Fibroblast of mammary gland (primary cell): Measurements from ENCODE around the gene EMILIN3.

ENCODE experiments used
- DNase-seq: peaks from one replicate; pipeline ENCODE4 v3.0.0-alpha.2; 2010; ENCODE audit warnings: low read depth
- H3K4me3 ChIP-seq: 2 replicates; pipeline ENCODE4 v1.5.1; 2011; ENCODE audit warnings: low read depth, mild to moderate bottlenecking, low read length, moderate library complexity; ENCODE audit not compliant: control insufficient read depth
- TF ChIP-seq, protein P1 (sequence below): conservative IDR thresholded peaks from 2 replicates; pipeline ENCODE4 v1.5.1; 2011; ENCODE audit warnings: low read depth, low read length, inconsistent platforms; ENCODE audit not compliant: control insufficient read depth, insufficient read depth

The EMILIN3 gene

DNA sequence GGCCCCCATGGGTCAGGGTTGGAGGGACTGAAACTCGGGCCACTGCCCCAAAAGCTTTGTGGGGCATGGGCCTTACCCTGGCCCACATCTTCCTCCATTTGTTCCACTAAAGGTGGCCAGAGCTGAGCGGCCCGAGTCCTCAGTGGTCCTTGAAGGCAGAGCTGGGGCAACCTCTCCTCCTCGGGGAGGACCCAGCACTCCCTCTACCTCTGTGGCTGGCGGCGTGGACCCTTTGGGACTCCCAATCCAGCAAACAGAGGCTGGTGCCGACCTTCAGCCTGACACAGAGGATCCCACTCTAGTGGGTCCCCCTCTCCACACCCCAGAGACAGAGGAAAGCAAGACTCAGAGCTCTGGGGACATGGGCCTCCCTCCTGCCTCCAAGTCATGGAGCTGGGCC lies 16.7 kb downstream of the EMILIN3 start:
- DNase-seq: no peak
- no peak overlapping the region for H3K4me3 ChIP-seq
- TF ChIP-seq, protein P1, sequence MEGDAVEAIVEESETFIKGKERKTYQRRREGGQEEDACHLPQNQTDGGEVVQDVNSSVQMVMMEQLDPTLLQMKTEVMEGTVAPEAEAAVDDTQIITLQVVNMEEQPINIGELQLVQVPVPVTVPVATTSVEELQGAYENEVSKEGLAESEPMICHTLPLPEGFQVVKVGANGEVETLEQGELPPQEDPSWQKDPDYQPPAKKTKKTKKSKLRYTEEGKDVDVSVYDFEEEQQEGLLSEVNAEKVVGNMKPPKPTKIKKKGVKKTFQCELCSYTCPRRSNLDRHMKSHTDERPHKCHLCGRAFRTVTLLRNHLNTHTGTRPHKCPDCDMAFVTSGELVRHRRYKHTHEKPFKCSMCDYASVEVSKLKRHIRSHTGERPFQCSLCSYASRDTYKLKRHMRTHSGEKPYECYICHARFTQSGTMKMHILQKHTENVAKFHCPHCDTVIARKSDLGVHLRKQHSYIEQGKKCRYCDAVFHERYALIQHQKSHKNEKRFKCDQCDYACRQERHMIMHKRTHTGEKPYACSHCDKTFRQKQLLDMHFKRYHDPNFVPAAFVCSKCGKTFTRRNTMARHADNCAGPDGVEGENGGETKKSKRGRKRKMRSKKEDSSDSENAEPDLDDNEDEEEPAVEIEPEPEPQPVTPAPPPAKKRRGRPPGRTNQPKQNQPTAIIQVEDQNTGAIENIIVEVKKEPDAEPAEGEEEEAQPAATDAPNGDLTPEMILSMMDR: no peak

GRCh38 chr20:41349266-41349665 lies 17.4 kb downstream of the EMILIN3 start:
- TF ChIP-seq, protein P1: no peak
- H3K4me3 ChIP-seq: no peak overlapping the region
- DNase-seq: no peak

DNA sequence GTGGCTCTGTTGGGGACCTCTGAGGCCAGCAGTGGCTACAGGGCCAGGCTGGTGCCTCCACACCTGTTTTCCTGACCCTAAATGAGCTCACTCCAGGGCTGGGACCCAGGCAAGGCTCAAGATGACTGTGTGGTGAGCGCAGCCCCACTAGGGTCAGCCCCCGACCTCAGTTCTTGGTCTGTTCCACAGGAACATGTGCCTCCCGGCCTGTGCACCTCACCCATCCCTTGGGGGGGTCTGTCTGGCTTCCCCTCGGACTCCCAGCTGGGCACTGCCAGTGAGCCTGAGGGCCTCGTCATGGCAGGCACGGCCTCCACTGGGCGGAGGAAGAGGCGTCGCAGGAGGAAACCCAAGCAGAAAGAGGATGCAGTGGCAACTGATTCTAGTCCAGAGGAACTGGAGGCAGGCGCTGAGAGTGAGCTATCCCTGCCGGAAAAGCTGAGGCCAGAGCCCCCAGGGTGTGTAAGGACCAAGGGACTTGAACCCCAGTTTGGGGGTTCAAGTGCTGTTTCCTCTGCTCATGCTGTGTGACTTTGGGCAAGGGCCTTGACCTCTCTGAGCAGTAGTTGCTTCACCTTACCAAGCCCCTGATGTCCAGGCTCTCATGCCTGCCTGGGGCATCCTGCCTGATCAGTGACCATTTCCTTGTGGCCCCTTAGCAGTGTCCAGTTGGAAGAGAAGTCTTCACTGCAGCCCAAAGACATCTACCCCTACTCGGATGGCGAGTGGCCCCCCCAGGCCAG lies 18.0 kb downstream of the EMILIN3 start:
- no peak for DNase-seq
- TF ChIP-seq, protein P1: no peak

DNA sequence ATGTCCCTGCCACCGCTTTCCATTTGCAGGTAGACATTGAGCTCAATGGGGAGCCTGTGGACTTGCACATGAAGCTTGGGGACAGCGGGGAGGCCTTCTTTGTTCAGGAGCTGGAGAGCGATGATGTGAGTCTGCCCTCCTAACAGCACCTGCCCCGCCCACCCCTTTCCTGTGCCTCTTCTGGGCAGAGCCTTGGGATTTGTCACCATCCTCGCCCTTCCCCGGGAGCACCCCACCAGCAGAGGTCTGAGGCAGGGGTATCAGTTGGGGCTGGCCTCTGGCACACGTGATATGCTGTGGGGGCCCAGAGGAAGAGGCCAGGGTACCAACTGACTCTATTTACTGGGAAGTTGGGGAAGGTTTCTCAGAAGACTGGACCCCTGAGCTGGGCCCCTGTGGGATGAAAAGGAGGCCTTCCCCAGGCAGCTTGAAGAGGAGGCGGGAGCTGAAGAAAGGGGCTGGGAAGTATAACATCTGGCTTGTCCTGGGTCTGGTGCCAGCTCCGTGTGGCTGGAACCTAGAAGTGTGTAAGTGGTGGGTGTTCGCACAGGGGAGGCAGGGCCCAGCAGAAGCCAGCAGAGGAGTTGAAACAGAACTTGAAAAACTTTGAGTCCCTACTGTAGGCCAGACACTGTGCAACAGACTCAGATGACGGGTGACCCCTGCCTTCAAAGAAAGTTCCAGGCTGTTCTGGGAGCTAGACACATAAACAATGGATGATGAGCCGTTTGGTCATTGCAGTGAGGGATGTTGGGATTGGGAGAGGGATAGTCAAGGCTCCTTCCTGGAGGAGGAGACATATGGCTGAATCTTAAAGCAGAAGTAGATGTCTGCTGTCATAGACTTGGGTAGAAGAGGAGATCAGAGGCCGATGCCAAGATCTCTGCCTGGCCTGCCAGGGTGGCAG lies 18.8 kb downstream of the EMILIN3 start:
- TF ChIP-seq, protein P1: no peak
- H3K4me3 ChIP-seq: no peak overlapping the region
- DNase-seq: peak; percentile 29

More for the DNA sequence above, 18.0 kb downstream of the EMILIN3 start:
- no peak overlapping the region for H3K4me3 ChIP-seq

GRCh38 chr20:41345729-41346067 lies 20.9 kb downstream of the EMILIN3 start:
- no peak overlapping the region for H3K4me3 ChIP-seq
- no peak for DNase-seq
- TF ChIP-seq, protein P1: no peak

GRCh38 chr20:41344938-41345728 lies 21.5 kb downstream of the EMILIN3 start:
- TF ChIP-seq, protein P1: no peak
- no peak overlapping the region for H3K4me3 ChIP-seq
- DNase-seq: no peak
